Retinal pigment epithelial cell (primary cell): Measurements from ENCODE around the gene TNIP1.

Experiments used
- DNase-seq: peaks from one replicate; pipeline ENCODE4 v3.0.0-alpha.2; 2010; ENCODE audit warnings: low read depth
- H3K4me3 ChIP-seq: 2 replicates; pipeline ENCODE4 v1.5.1; 2011; ENCODE audit warnings: mild to moderate bottlenecking, low read length, control low read depth, moderate library complexity
- TF ChIP-seq, protein P1 (sequence below): conservative IDR thresholded peaks from 2 replicates; pipeline ENCODE4 v1.5.1; 2011; ENCODE audit warnings: low read depth, low read length, control low read depth, inconsistent platforms

The TNIP1 gene

DNA sequence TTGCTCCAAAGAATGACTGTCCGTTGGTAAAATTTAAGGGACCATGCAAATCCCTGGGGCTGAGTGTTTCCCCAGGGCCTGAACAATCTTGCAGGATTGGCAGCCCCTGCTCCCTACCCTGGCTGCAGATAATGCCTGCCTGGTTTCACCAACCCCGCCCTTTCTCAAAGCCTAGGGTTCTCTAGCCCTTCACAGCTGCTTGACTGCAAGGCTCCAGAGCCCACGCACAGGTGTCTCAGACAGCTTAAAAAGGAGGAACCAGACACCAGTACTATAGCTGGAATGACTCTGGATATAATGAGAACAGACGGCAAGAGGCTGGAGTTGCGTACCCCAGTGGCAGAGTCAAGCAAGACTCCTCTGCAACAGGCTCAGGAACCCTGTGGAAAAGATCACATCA, 25.2 kb upstream of the TNIP1 start:
- TF ChIP-seq, protein P1, sequence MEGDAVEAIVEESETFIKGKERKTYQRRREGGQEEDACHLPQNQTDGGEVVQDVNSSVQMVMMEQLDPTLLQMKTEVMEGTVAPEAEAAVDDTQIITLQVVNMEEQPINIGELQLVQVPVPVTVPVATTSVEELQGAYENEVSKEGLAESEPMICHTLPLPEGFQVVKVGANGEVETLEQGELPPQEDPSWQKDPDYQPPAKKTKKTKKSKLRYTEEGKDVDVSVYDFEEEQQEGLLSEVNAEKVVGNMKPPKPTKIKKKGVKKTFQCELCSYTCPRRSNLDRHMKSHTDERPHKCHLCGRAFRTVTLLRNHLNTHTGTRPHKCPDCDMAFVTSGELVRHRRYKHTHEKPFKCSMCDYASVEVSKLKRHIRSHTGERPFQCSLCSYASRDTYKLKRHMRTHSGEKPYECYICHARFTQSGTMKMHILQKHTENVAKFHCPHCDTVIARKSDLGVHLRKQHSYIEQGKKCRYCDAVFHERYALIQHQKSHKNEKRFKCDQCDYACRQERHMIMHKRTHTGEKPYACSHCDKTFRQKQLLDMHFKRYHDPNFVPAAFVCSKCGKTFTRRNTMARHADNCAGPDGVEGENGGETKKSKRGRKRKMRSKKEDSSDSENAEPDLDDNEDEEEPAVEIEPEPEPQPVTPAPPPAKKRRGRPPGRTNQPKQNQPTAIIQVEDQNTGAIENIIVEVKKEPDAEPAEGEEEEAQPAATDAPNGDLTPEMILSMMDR = no peak
- DNase-seq = no peak
- H3K4me3 ChIP-seq = no peak overlapping the region

DNA sequence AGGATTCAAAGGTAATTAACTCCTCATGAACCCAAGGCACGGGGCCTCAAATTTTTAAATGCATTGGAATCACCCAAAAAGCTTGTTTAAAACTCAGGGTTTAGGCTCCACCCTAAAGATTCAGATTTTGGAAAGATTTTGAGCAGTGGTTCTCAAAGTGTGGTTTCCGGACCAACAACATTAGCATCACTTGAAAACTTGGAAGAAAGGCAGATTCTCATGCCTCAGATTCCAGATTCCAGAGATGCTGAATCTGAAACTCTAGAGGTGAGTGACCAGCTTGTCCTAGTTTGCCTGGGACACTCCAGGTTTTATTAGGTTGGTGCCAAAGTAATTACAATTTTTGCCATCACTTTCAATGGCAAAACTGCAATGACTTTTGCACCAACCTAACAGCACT, 24.7 kb upstream of the TNIP1 start:
- TF ChIP-seq, protein P1 = no peak
- no peak for DNase-seq

DNA sequence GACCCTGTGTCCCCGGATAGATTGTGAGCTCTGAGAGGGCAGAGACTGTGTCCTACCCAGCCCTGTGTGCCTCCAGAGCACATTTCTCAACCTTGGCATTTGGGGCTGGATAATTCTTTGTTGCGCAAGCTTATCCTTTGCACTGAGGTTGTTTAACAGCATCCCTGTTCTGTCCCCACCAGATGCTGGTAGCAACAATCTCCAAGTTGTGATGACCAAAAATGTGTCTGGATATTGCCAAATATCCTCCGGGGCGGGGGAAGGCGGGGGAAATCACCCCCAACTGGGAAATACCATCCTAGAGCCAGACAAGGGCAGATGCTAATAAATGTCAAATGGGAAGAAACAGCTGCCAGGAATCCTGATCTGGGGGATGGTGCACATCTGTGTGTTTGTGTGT, 24.0 kb upstream of the TNIP1 start:
- no peak for DNase-seq
- no peak overlapping the region for H3K4me3 ChIP-seq
- TF ChIP-seq, protein P1 = no peak

More for the DNA sequence above, 24.7 kb upstream of the TNIP1 start:
- no peak overlapping the region for H3K4me3 ChIP-seq

DNA sequence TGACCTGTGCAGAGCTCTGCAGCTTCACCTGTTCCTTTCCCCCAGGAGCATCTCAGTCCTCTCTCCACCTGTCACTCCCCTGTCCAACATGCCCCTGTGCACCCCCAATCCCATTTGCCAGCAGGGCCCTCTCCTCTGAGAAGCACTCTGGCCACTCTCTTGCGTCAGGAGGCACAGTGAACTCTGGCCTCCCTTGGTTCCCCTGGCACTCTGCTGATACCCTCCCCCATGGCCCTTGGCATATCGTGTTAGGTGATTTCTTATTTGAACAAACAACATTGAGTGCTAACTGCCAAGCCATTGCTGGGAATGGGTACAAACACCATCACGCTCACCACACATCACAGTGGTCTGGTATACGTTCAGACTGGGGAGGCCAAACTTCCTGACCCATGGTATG, 20.9 kb upstream of the TNIP1 start:
- DNase-seq = no peak
- TF ChIP-seq, protein P1 = no peak
- no peak overlapping the region for H3K4me3 ChIP-seq

DNA sequence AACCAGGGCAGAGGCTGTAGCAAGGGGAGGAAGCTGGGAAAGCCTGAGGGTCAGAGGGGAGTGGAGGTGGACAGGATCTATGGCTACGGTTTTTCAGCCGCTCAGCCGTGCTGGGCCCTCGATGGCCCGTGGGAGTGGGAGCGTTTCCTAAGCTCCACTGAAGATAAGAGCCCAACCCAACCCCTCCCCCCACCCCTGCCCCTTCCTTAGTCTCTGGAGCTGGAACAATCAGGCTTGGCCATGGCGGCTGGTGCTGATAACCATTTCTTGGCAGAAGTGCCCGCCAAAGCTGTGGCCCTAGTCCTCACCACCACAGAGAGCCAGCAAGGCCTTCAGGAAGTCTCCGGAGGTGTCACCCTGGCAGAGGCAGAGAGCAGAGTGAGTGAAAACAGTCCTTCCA, 20.3 kb upstream of the TNIP1 start:
- no peak for DNase-seq
- H3K4me3 ChIP-seq = no peak overlapping the region
- TF ChIP-seq, protein P1 = no peak

DNA sequence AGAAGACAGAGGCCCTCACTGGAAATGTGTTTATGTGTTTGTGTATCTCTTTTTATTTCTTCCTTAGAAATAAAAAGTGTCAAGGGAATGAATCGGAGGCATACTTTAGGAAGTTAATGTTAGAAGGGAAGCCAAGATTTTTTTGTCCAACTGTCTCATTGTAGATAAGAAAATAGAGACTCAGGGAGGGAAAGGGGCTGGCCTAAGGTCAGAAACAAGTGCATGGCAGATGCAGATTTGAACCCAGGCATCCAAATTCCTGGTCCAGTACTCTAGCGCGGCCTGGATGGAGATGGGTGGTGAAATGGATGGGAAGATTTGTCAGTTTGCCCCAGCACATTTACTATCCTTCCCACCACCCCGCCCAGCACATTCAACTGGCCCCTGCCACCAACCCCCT, 19.8 kb upstream of the TNIP1 start:
- DNase-seq = no peak
- H3K4me3 ChIP-seq = no peak overlapping the region
- TF ChIP-seq, protein P1 = no peak

DNA sequence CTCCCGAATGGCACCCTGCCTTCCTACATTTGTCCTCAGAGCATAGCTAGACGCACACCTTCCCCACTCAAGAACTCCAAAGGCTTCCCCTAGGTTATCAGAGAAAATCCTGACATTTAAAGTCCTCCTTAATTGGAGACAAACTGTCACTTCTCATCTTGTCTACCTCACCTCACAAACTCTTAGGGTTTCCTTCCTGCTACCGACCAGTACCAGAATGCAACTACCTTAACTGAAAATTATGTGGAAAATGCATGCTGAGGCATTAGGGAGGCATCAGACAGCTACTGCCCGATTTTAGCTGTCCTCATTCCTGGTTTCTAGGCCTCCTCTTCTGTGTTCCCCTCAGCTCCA, 17.9 kb upstream of the TNIP1 start:
- no peak overlapping the region for H3K4me3 ChIP-seq
- DNase-seq = no peak
- TF ChIP-seq, protein P1 = no peak
